ENCODE results near the gene SCN9A.

Gene SCN9A

DNA sequence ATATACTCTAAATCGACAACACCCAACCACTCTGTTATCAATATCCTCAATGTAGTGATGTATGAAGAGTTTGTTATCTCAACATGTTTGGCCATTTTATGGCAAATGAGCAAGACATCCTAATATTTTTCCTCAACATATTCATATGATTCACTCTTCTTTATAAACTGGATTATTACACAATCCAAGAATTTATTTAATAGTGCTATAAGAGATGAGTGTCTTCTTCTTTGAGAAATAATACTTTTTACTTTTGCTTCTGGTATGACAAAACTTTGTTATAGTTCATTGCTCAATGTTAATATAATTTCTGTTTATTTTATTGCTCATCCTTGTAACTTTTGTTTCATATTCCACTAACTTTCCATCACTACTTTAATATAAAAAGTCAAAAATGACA lies 44.3 kb downstream of the SCN9A start:
- DNase-seq (ENCODE audit: low read depth in 1 of 2, low spot score in 1 of 2), result no peak
- Histone ChIP-seq H3K27ac (replicated peaks) (no peak overlapping the region), H3K4me3 (replicated peaks; ENCODE audit: insufficient read depth, low read length) (no peak overlapping the region), H3K27me3 (ENCODE audit: insufficient read depth, poor library complexity, severe bottlenecking) (no peaks in the 10 kb centered on the region)
- no peak for TF ChIP-seq REST (IDR thresholded peaks at IDR 0.05; ENCODE audit: insufficient replicate concordance, low read depth)

GRCh38 chr2:166329465-166329864 lies 46.3 kb downstream of the SCN9A start:
- Histone ChIP-seq H3K4me3 (replicated peaks; ENCODE audit: insufficient read depth, low read length) (no peak overlapping the region), H3K27me3 (ENCODE audit: insufficient read depth, poor library complexity, severe bottlenecking) (no peaks in the 10 kb centered on the region), H3K27ac (replicated peaks) (no peak overlapping the region)
- TF ChIP-seq SPI1 (IDR thresholded peaks at IDR 0.05; ENCODE audit: borderline replicate concordance, low read depth) (no peak), REST (IDR thresholded peaks at IDR 0.05; ENCODE audit: insufficient replicate concordance, low read depth) (no peak), CTCF (IDR thresholded peaks at IDR 0.05; ENCODE audit: insufficient read depth, low read length) (no peak), POLR2AphosphoS5 (IDR thresholded peaks at IDR 0.05; ENCODE audit: low read depth) (no peak)
- no peak for DNase-seq (ENCODE audit: low read depth in 1 of 2, low spot score in 1 of 2)

DNA sequence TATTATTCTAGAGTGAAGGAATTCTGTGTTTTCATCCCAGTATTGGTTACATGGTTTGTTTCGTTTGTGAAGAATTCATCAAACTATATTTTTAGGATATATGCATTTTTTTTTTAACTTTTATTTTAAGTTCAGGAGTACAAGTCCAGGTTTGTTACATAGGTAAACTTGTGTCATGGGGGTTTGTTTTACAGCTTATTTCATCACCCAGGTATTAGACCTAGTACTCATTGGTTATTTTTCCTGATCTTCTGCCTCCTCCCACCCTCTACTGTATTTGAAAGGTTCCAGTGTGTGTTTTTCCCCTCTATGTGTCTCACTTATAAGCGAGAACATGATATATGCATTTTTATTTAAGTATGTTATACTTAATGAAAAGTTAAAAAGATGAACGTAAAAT lies 47.6 kb downstream of the SCN9A start:
- Histone ChIP-seq H3K27me3 (ENCODE audit: insufficient read depth, poor library complexity, severe bottlenecking) (no peaks in the 10 kb centered on the region), H3K27ac (replicated peaks) (no peak overlapping the region), H3K4me3 (replicated peaks; ENCODE audit: insufficient read depth, low read length) (no peak overlapping the region)
- TF ChIP-seq CTCF (IDR thresholded peaks at IDR 0.05; ENCODE audit: insufficient read depth, low read length) (no peak), POLR2AphosphoS5 (IDR thresholded peaks at IDR 0.05; ENCODE audit: low read depth) (no peak), GABPA (IDR thresholded peaks at IDR 0.05; ENCODE audit: low read depth) (no peak), SPI1 (IDR thresholded peaks at IDR 0.05; ENCODE audit: borderline replicate concordance, low read depth) (no peak)
- DNase-seq (ENCODE audit: low read depth in 1 of 2, low spot score in 1 of 2), result no peak

DNA sequence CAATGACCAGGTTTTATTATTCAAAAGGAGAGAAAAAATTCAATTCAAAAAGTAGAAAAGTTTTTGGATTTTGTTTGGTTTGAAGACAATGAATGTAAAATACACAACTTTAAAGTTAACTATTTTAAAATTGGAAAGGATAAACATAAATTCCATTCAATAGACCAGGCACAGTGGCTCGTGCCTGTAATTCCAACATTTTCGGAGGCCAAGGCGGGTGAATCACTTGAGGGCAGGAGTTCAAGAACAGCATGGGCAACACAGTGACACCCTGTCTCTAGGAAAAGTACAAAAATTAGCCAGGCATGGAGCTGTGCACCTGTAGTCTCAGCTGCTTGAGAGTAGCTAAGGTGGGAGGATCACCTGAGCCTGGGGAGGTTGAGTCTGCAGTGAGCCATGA lies 54.7 kb downstream of the SCN9A start:
- DNase-seq (ENCODE audit: low read depth in 1 of 2, low spot score in 1 of 2), result no peak
- H3K27ac ChIP-seq (replicated peaks), result no peak overlapping the region
- H3K27me3 ChIP-seq (ENCODE audit: insufficient read depth, poor library complexity, severe bottlenecking), result no peaks in the 10 kb centered on the region
- H3K4me3 ChIP-seq (replicated peaks; ENCODE audit: insufficient read depth, low read length), result no peak overlapping the region
- TF ChIP-seq SPI1 (IDR thresholded peaks at IDR 0.05; ENCODE audit: borderline replicate concordance, low read depth) (no peak), POLR2AphosphoS5 (IDR thresholded peaks at IDR 0.05; ENCODE audit: low read depth) (no peak), CTCF (IDR thresholded peaks at IDR 0.05; ENCODE audit: insufficient read depth, low read length) (no peak), GABPA (IDR thresholded peaks at IDR 0.05; ENCODE audit: low read depth) (no peak), REST (IDR thresholded peaks at IDR 0.05; ENCODE audit: insufficient replicate concordance, low read depth) (no peak)
